Neural progenitor cell (in vitro differentiated cells): ENCODE results near the gene PRKD1.

Source experiments
- CTCF ChIP-seq: fragments of 200-600 bp; sonication (generic); IDR thresholded peaks from 2 replicates; pipeline ENCODE4 v1.5.1; 2017; ENCODE audit warnings: antibody characterized with exemption, mild to moderate bottlenecking
- EZH2phosphoT487 ChIP-seq: fragments of 200-600 bp; sonication (generic); IDR thresholded peaks from 2 replicates; pipeline ENCODE4 v1.6.1; 2017; ENCODE audit warnings: antibody characterized with exemption

DNA sequence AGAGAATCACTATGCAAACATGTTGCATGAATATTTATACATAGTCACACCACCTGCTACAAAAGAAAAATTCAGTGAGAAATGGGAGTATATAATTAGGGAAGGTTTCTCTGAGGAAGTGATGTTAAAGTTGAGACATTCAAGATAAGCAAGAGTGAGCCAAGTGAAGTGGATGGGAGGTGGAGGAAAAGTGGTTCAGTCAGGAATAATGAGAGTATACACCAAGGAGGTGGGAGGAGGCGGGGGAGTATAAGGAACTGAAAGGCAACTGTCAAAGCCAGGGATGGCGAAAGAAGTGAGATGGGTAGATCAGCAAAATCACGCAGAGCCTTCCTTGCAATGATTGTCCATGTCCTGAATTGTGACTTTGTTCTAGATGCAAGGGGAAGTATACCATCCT lies 33.7 kb downstream of the PRKD1 start:
- TF ChIP-seq CTCF = no peak
- no peak for TF ChIP-seq EZH2phosphoT487
